Endothelial cell of umbilical vein (primary cell): ENCODE results near the gene SUFU. TPM values are rescaled to one million over a fixed set of nuclear protein-coding genes. Genes with fewer than 3 reads are reported as not detected.

ENCODE experiments used
- BruUV-seq: library from RNA; stranded (reverse); fragments of 400-500 nt; replicated peaks from 2 replicates; lab custom pipeline; 2021; lab: Mats Ljungman, UMichigan
- CTCF ChIA-PET: fragments of 300-600, 350-600 bp; sonication (Branson Sonifier 250); formaldehyde crosslinking; loops from one replicate; lab custom pipeline; 2021; ENCODE audit warnings: antibody characterized with exemption, inconsistent platforms; lab: Charles Lee
- POLR2A ChIA-PET: fragments of 300-600, 350-600 bp; sonication (Branson Sonifier 250); formaldehyde crosslinking; loops from one replicate; lab custom pipeline; 2021; ENCODE audit warnings: antibody characterized with exemption, inconsistent platforms; lab: Charles Lee
- DNase-seq: peaks from one replicate; pipeline ENCODE4 v3.0.0-alpha.2; 2011; ENCODE audit warnings: low read depth, low spot score
- FAIRE-seq: peaks from 2 replicates; lab custom pipeline; 2011; peaks lifted over from hg19 to GRCh38; lab: Jason Lieb, UNC
- H2AFZ ChIP-seq: 2 replicates; pipeline ENCODE4 v1.6.0; 2012; ENCODE audit warnings: low read depth, low read length, control low read depth, inconsistent platforms
- H3K27ac ChIP-seq: 2 replicates; pipeline ENCODE4 v1.5.1; 2011; ENCODE audit warnings: low read depth, mild to moderate bottlenecking, control low read depth, low read length, moderate library complexity; ENCODE audit not compliant: insufficient read depth
- H3K27me3 ChIP-seq, 2 experiments: 2 replicates each; pipeline versions ENCODE4 v1.6.0 to v1.6.1; 2011; ENCODE audit warnings: low read length in 2 of 2, mixed read lengths in 1 of 2; ENCODE audit not compliant: control insufficient read depth in 2 of 2, insufficient read depth in 2 of 2
- H3K36me3 ChIP-seq, 2 experiments: 2 replicates in 1 of 2; 3 replicates in 1 of 2; pipeline ENCODE4 v1.5.1; 2011; ENCODE audit warnings: low read length in 2 of 2, mild to moderate bottlenecking in 1 of 2, moderate library complexity in 1 of 2; ENCODE audit not compliant: control insufficient read depth in 2 of 2, insufficient read depth in 2 of 2; ENCODE audit errors: extremely low read depth in 1 of 2
- H3K4me1 ChIP-seq: 3 replicates; pipeline ENCODE4 v1.5.1; 2011; ENCODE audit warnings: mild to moderate bottlenecking, low read length; ENCODE audit not compliant: control insufficient read depth, insufficient read depth; ENCODE audit errors: extremely low read depth
- H3K4me2 ChIP-seq: 2 replicates; pipeline ENCODE4 v1.6.1; 2011; ENCODE audit warnings: low read length, control low read depth, mixed read lengths; ENCODE audit not compliant: insufficient read depth
- H3K4me3 ChIP-seq, 3 experiments: fragments of 200-600 bp in 1 of 3; sonication (generic), shearing (Covaris generic) in 1 of 3; replicated peaks in 1 of 3; 2 replicates each; pipeline ENCODE4 v1.5.1; 2011 to 2016; ENCODE audit warnings: control low read depth in 3 of 3, low read length in 3 of 3, mild to moderate bottlenecking in 2 of 3, inconsistent platforms in 1 of 3, low read depth in 1 of 3, moderate library complexity in 1 of 3; ENCODE audit not compliant: insufficient read depth in 1 of 3
- H3K79me2 ChIP-seq: 2 replicates; pipeline ENCODE4 v1.6.0; 2012; ENCODE audit warnings: low read length, inconsistent platforms; ENCODE audit not compliant: control insufficient read depth, insufficient read depth
- H3K9ac ChIP-seq: replicated peaks from 2 replicates; pipeline ENCODE3; 2011; ENCODE audit warnings: low read length, control low read depth; ENCODE audit not compliant: insufficient read depth; ENCODE audit errors: extremely low read depth
- H3K9me1 ChIP-seq: replicated peaks from 3 replicates; pipeline ENCODE4 v1.6.0; 2011; ENCODE audit warnings: mild to moderate bottlenecking, low read length; ENCODE audit not compliant: control insufficient read depth, insufficient read depth; ENCODE audit errors: extremely low read depth
- H3K9me3 ChIP-seq: replicated peaks from 2 replicates; pipeline ENCODE4 v1.5.1; 2012; ENCODE audit warnings: low read length, inconsistent platforms; ENCODE audit not compliant: control insufficient read depth, insufficient read depth
- H4K20me1 ChIP-seq: replicated peaks from 2 replicates; pipeline ENCODE3; 2011; ENCODE audit warnings: mild to moderate bottlenecking, low read length; ENCODE audit not compliant: control insufficient read depth, insufficient read depth; ENCODE audit errors: extremely low read depth
- CTCF ChIP-seq, 2 donors: IDR thresholded peaks; 1 replicate in 1 of 2; 2 replicates in 1 of 2; pipeline ENCODE4 v1.5.1; 2011; ENCODE audit warnings: low read length in 2 of 2, mild to moderate bottlenecking in 2 of 2, moderate library complexity in 2 of 2, control low read depth in 1 of 2, inconsistent platforms in 1 of 2, low read depth in 1 of 2; ENCODE audit not compliant: insufficient read depth in 1 of 2; ENCODE audit errors: extremely low read depth in 1 of 2
- EZH2 ChIP-seq: IDR thresholded peaks from 2 replicates; pipeline ENCODE4 v1.6.1; 2012; ENCODE audit warnings: borderline replicate concordance, low read depth, mild to moderate bottlenecking, moderate library complexity, low read length, inconsistent platforms; ENCODE audit not compliant: severe bottlenecking
- FOS ChIP-seq: IDR thresholded peaks from 2 replicates; pipeline ENCODE4 v1.6.1; 2011; ENCODE audit warnings: mild to moderate bottlenecking, low read length, moderate library complexity, borderline replicate concordance; ENCODE audit not compliant: insufficient read depth
- GATA2 ChIP-seq: IDR thresholded peaks from 2 replicates; pipeline ENCODE4 v1.7.0; 2011; ENCODE audit warnings: low read depth, mild to moderate bottlenecking, moderate library complexity, mixed read lengths, low read length; ENCODE audit not compliant: insufficient read length, insufficient read depth
- JUN ChIP-seq: IDR thresholded peaks from 2 replicates; pipeline ENCODE4 v1.6.1; 2011; ENCODE audit warnings: borderline replicate concordance, low read depth; ENCODE audit not compliant: insufficient read length, insufficient read depth
- MAX ChIP-seq: IDR thresholded peaks from 2 replicates; pipeline ENCODE4 v1.6.1; 2011; ENCODE audit not compliant: insufficient read depth, insufficient read length
- MYC ChIP-seq: IDR thresholded peaks from one replicate; pipeline ENCODE4 v1.6.1; 2011; ENCODE audit warnings: mild to moderate bottlenecking, low read depth, low read length
- POLR2A ChIP-seq: IDR thresholded peaks from 2 replicates; pipeline ENCODE4 v1.6.1; 2012; ENCODE audit warnings: low read depth, mild to moderate bottlenecking, control low read depth, low read length
- POLR2AphosphoS5 ChIP-seq: IDR thresholded peaks from 2 replicates; pipeline ENCODE4 v1.6.1; 2012; ENCODE audit warnings: low read depth, mild to moderate bottlenecking, control low read depth, low read length, moderate library complexity; ENCODE audit not compliant: insufficient read depth
- dilution Hi-C: fragments of 300-500 bp; cut with MboI; formaldehyde crosslinking; loops from one replicate; pipeline ENCODE4 v1.15.0; 2019; ENCODE audit warnings: low sequenced_read_pairs; ENCODE audit not compliant: extremely low pct_ligation_motif_present
- intact Hi-C: fragments of 100-400 bp; cut with micrococcal nuclease; formaldehyde crosslinking; loops from one replicate; pipeline ENCODE4 v1.10.0; 2022
- polyA plus RNA-seq, 4 experiments: library from polyadenylated mRNA; depleted of rRNA in 3 of 4; stranded (reverse) in 3 of 4; unstranded in 1 of 4; fragments of >200 nt; gene quantifications; 2 replicates each; pipeline versions ENCODE4 v1.2.1 to v1.2.3, GENCODE V29; 2011 to 2012; ENCODE audit warnings: missing spikeins in 1 of 4
- total RNA-seq: library from RNA; stranded (reverse); gene quantifications from 2 replicates; pipeline ENCODE4 v1.2.3, GENCODE V29; 2021

The SUFU gene
- total and polyA plus RNA-seq, 2 donors (not counting 3 experiments of a cell fraction or from before 2014, with no cell fraction given) = 10.1 to 16.3 TPM

DNA sequence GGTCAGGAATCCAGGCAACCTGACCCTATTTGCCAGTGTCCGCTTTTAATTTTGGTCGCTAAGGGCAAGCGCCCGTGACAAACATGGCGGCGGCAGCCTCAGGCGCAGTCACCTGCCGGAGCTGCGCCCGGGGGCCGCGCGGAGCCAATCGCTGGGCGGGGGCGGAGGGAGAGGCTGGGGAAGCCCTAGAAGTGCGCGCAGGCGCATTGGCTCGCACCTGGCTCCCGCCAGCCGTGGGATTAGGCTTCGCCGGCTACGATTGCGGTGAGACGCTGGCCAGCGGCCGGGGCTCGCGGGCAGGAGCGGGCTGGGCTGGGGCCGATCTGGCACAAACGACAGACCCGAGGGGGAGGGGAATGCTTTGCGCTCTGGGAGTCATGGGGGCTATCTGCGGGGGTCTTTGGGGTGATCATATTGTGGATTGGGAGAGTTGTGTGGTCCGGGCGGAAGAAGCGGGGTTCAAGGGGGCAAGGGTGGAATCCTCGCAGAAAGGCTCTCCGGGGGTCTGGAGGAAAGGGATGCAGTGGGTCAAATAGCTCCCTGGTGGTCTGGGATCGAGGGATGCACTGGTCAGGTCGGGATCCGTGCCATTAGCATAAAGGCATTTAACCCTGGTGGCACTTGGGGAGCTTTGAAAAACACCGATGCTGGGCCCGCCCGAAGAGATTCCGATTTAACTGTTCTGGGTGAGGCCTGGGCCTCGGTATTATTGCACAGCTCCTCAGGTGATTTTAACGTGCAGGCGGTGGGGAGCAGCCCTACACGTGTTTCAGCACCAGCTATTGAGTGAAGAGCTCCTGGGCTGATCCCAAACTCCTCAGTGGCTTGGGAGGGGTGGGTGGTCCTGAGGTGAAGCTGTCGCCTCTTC, 42.4 kb upstream of the SUFU start:
- dilution Hi-C loops = no loop called here
- intact Hi-C loops = no loop called here

DNA sequence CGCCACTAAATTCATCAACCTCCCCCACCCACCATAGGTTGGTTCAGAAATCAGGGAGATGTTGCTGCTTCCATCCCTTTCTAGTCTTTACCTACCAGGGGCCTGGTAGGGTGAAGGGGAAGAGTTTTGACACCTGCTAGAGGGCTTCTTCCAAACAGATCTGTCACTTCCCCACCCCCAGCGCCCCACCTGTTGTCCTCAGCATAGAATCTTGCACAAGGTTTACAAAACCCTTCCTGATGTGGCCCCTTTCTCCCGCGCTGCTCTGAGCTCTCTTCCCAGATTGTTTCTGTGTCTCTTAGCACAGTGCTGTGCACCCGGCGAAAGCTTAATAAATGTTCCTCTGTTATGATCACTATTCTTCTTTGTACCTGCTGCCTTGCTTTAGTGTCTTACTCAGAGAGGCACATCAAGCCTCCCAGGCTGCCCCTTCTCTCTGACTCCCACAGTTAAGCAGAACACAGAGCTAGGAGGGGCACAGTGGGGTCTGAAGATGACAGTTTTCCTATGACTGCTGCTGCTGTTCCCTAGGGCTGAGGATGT, 41.2 kb upstream of the SUFU start:
- H3K36me3 ChIP-seq = no peaks in the 10 kb centered on the region
- POLR2A ChIA-PET = no interaction called here
- peaks cover 0 to 4% of the 10 kb centered on the region in 2 experiments for H3K27me3 ChIP-seq
- no peaks in the 10 kb centered on the region for H3K79me2 ChIP-seq
- no peak overlapping the region for H2AFZ ChIP-seq
- intact Hi-C loops (no loop called here), dilution Hi-C loops (no loop called here)
- no peak overlapping the region for H3K27ac ChIP-seq
- DNase-seq = no peak
- H4K20me1 ChIP-seq = no peaks in the 10 kb centered on the region
- CTCF ChIA-PET = interaction anchor here (0.5 to 2.7 kb wide), 6 partner anchors 10 to 121 kb away, joined by 3 to 16 read pairs (median 5); partner anchors contain the start of gene C10orf95
- no peaks in the 10 kb centered on the region for H3K9me3 ChIP-seq
- H3K4me1 ChIP-seq = peaks cover 7% of the 10 kb centered on the region
- H3K9me1 ChIP-seq = no peaks in the 10 kb centered on the region
- H3K4me2 ChIP-seq = no peak overlapping the region
- H3K4me3 ChIP-seq = no peak overlapping the region
- BruUV-seq = no TSS peak
- FAIRE-seq = no peak
- TF ChIP-seq POLR2A = no peak
- TF ChIP-seq JUN = no peak
- no peak for TF ChIP-seq CTCF (IDR thresholded peaks at IDR 0.05; ENCODE audit: extremely low read depth in 1 of 2, insufficient read depth in 1 of 2, low read depth in 1 of 2, low read length in 2 of 2)
- no peak for TF ChIP-seq GATA2
- TF ChIP-seq FOS = no peak
- TF ChIP-seq EZH2 = no peak
- TF ChIP-seq MYC = no peak
- TF ChIP-seq POLR2AphosphoS5 = no peak
- TF ChIP-seq MAX = no peak
- H3K9ac ChIP-seq = no peak overlapping the region

More for the DNA sequence above, 42.4 kb upstream of the SUFU start:
- no peaks in the 10 kb centered on the region for H3K79me2 ChIP-seq
- H3K9me1 ChIP-seq = no peaks in the 10 kb centered on the region
- no peaks in the 10 kb centered on the region for H3K9me3 ChIP-seq
- TF ChIP-seq EZH2 = no peak
- TF ChIP-seq GATA2 = no peak
- peak; percentile 26 for TF ChIP-seq POLR2AphosphoS5
- no peak for TF ChIP-seq MAX
- BruUV-seq = no TSS peak
- H3K36me3 ChIP-seq = no peaks in the 10 kb centered on the region
- no peaks in the 10 kb centered on the region for H4K20me1 ChIP-seq
- H3K27ac ChIP-seq = no peak overlapping the region
- peak overlapping the region; percentile 84 for H3K4me2 ChIP-seq
- ChIA-PET CTCF (interaction anchor here (1.0 to 2.7 kb wide), 7 partner anchors 9 to 122 kb away, joined by 3 to 16 read pairs (median 5); partner anchors contain the start of gene C10orf95), POLR2A (no interaction called here)
- peak overlapping the region; percentile 94 for H2AFZ ChIP-seq
- peak; percentile 75 for FAIRE-seq
- DNase-seq = peak; percentile 78
- peak overlapping the region; percentile 44 to 55 (median 50) for H3K4me3 ChIP-seq
- peak overlapping the region; percentile 34 for H3K9ac ChIP-seq
- peaks cover 7% of the 10 kb centered on the region for H3K4me1 ChIP-seq
- peaks cover 0 to 4% of the 10 kb centered on the region in 2 experiments for H3K27me3 ChIP-seq
